ENCODE results near the gene DCC. TPM values are rescaled to one million over a fixed set of nuclear protein-coding genes. Genes with fewer than 3 reads are reported as not detected.

Gene DCC
- total RNA-seq, 4 donors from 2014 or later: 0.94 TPM; not detected in 3

DNA sequence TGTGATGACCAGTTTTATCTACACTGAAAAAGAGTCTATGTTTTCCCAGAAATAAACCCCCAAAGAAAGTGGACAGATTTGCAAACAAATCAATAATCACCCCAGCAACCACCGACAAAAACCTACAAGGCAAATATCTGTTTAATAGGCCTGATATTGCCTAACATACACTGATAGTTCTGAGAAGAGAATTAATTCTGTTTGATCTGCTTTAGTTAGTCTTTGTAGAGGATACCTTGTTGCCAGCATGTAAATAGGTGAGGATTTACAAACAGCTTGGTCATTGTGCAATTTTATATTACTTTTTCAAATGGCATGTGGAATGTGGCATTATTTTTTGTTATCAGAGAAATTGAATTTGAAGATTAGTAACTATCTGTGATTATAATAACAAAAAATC lies 86.5 kb downstream of the DCC start:
- Histone ChIP-seq H3K9me3 (no peaks in the 10 kb centered on the region), H3K4me3 (replicated peaks in 1 of 3) (no peak overlapping the region), H3K27me3 (no peaks in the 10 kb centered on the region), H3K27ac (no peak overlapping the region), H3K36me3 (no peaks in the 10 kb centered on the region), H3K4me1 (no peaks in the 10 kb centered on the region)
- WGBS, 2 donors: 93 to 100% methylated on average over 1 of the region's 1 CpG
- intact Hi-C loops (cut with DNase I): no loop called here
- TF ChIP-seq, protein P1, sequence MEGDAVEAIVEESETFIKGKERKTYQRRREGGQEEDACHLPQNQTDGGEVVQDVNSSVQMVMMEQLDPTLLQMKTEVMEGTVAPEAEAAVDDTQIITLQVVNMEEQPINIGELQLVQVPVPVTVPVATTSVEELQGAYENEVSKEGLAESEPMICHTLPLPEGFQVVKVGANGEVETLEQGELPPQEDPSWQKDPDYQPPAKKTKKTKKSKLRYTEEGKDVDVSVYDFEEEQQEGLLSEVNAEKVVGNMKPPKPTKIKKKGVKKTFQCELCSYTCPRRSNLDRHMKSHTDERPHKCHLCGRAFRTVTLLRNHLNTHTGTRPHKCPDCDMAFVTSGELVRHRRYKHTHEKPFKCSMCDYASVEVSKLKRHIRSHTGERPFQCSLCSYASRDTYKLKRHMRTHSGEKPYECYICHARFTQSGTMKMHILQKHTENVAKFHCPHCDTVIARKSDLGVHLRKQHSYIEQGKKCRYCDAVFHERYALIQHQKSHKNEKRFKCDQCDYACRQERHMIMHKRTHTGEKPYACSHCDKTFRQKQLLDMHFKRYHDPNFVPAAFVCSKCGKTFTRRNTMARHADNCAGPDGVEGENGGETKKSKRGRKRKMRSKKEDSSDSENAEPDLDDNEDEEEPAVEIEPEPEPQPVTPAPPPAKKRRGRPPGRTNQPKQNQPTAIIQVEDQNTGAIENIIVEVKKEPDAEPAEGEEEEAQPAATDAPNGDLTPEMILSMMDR (IDR thresholded peaks at IDR 0.05): no peak
- TF ChIP-seq POLR2A (IDR thresholded peaks at IDR 0.05): no peak
- no peak for DNase-seq

DNA sequence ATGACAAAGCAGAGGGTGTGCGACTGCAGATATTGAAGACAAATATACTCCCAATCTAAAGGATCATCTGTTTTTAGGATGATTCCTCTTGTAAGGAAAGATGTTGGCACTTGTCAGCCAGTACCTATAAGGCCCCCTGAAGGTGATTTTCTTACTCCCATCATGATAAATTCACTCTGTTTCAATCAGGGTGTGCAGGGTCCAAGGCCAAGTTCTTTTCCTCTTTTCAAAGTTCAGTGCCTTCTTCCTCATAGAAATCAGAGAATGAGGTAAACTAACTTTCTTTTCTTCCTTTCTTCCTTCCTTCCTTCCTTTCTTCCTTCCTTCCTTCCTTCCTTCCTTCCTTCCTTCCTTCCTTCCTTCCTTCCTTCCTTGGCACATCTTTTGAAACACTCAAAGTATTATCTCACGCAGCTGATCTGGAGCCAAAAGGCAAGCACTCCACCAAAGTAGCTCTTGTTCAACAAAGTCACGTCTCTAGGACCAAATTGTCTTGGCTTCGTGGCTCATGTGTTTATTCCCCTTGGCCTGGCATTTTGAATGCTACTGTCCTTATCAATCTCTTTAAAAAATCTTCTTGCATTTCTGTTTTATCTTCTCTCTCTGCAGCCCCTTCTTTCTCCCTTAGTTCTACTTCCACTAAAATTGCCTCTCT lies 87.7 kb downstream of the DCC start:
- WGBS, 2 donors: 67 to 68% methylated on average over 4 of the region's 4 CpGs
- H3K36me3 ChIP-seq: no peaks in the 10 kb centered on the region
- intact Hi-C loops (cut with DNase I): no loop called here
- no peak for DNase-seq
- H3K27me3 ChIP-seq: no peaks in the 10 kb centered on the region
- H3K4me3 ChIP-seq (replicated peaks in 1 of 3): no peak overlapping the region
- no peak for TF ChIP-seq POLR2A (IDR thresholded peaks at IDR 0.05)
- TF ChIP-seq, protein P1 (IDR thresholded peaks at IDR 0.05): no peak
- no peak overlapping the region for H3K27ac ChIP-seq
- H3K9me3 ChIP-seq: no peaks in the 10 kb centered on the region
- no peaks in the 10 kb centered on the region for H3K4me1 ChIP-seq

DNA sequence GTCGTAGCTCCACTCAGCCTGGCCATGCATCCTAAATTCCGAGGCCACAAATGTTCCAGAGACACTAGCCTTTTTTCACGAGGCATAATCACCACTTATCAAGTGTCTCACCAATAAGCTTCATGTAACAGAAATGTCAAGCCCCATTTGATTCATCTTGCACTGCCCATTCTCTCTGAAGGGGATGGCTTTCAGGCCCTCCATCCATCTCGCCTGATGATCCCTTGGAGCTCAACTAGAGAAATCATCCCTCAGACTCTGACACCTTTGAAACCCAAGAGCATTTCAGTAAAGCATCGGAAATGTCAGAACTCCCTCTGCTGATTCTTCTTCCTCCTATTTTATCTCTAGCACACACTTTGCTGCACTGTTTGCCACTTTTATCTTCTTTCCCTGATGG lies 91.7 kb downstream of the DCC start:
- DNase-seq: no peak
- 71 to 73% methylated on average over 5 of the region's 5 CpGs for WGBS, 2 donors
- Histone ChIP-seq H3K27ac (no peak overlapping the region), H3K9me3 (no peaks in the 10 kb centered on the region), H3K36me3 (no peaks in the 10 kb centered on the region), H3K4me1 (no peaks in the 10 kb centered on the region), H3K27me3 (no peaks in the 10 kb centered on the region), H3K4me3 (replicated peaks in 1 of 3) (no peak overlapping the region)
- intact Hi-C loops (cut with DNase I): no loop called here
- no peak for TF ChIP-seq POLR2A (IDR thresholded peaks at IDR 0.05)
- TF ChIP-seq, protein P1 (IDR thresholded peaks at IDR 0.05): no peak

DNA sequence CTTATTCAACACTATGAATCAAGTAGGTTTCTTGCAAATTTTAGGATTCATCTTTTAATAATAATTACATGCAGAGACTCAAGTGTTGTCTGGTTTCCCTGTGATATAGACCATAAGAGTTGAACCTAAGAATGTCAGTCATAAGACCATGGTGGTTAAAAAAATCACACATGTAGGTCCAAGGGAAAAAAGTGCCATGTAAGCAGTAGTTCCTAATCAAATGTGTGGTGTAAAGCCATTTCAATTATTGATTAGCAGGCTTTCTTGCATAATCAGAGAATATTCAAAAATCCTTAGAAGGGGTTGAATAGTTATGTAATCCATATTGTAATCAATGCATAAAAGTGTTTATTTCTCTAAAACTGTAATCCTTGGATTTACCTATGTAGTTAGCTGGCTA lies 93.8 kb downstream of the DCC start:
- Histone ChIP-seq H3K27me3 (no peaks in the 10 kb centered on the region), H3K27ac (no peak overlapping the region), H3K9me3 (no peaks in the 10 kb centered on the region), H3K4me1 (no peaks in the 10 kb centered on the region), H3K4me3 (replicated peaks in 1 of 3) (no peak overlapping the region), H3K36me3 (no peaks in the 10 kb centered on the region)
- no peak for DNase-seq
- intact Hi-C loops (cut with DNase I): no loop called here
- TF ChIP-seq POLR2A (IDR thresholded peaks at IDR 0.05): no peak
- TF ChIP-seq, protein P1 (IDR thresholded peaks at IDR 0.05): no peak

DNA sequence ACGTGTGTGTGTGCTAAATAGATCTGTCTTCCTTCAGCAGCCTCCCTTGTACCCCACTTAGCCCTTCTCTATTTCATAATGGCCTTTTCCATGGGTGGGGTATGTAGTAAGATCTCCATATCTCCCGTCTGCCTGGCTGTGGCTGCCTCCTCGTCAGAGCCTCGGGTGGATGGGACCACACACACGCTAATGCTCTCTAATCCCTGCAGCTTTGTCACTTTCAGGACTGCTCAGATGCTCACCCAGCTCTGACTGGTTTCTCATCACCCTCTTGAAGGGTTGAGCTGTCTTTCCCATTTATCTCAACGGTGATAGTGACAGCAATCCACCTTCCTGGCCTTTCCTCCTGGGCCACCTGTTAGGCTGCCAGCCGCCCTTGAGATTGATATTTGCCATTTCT lies 95.3 kb downstream of the DCC start:
- no peak for TF ChIP-seq POLR2A (IDR thresholded peaks at IDR 0.05)
- TF ChIP-seq, protein P1 (IDR thresholded peaks at IDR 0.05): no peak
- no peak overlapping the region for H3K27ac ChIP-seq
- H3K4me1 ChIP-seq: no peaks in the 10 kb centered on the region
- H3K27me3 ChIP-seq: no peaks in the 10 kb centered on the region
- intact Hi-C loops (cut with DNase I): no loop called here
- no peaks in the 10 kb centered on the region for H3K36me3 ChIP-seq
- H3K9me3 ChIP-seq: no peaks in the 10 kb centered on the region
- DNase-seq: no peak
- WGBS, 2 donors: 43 to 51% methylated on average over 7 of the region's 7 CpGs
- no peak overlapping the region for H3K4me3 ChIP-seq (replicated peaks in 1 of 3)

Data from thyroid gland (tissue), 4 donors.